GM23248 (cell line): ENCODE data around the gene RNF11. TPM values are rescaled to one million over a fixed set of nuclear protein-coding genes. Genes with fewer than 3 reads are reported as not detected.

ENCODE experiments used
- DNase-seq: peaks from one replicate; pipeline ENCODE4 v3.0.0-alpha.2; 2015
- H2AFZ ChIP-seq: fragments of 200-600 bp; sonication (generic); 2 replicates; pipeline ENCODE4 v1.6.1; 2016; ENCODE audit warnings: antibody characterized with exemption
- H3F3A ChIP-seq: fragments of 200-600 bp; sonication (generic); 2 replicates; pipeline ENCODE4 v1.6.1; 2016; ENCODE audit warnings: mild to moderate bottlenecking, antibody characterized with exemption, mixed run types; ENCODE audit not compliant: insufficient read depth
- H3K27ac ChIP-seq: fragments of 200-600 bp; sonication (generic); 2 replicates; pipeline ENCODE4 v1.5.1; 2016; ENCODE audit warnings: mild to moderate bottlenecking
- H3K27me3 ChIP-seq: fragments of 200-600 bp; sonication (generic); replicated peaks from 2 replicates; pipeline ENCODE4 v1.6.1; 2016; ENCODE audit warnings: mild to moderate bottlenecking; ENCODE audit not compliant: insufficient read depth
- H3K36me3 ChIP-seq: fragments of 200-600 bp; sonication (generic); 2 replicates; pipeline ENCODE4 v1.6.1; 2016; ENCODE audit warnings: low read depth, mild to moderate bottlenecking
- H3K4me1 ChIP-seq: fragments of 200-600 bp; sonication (generic); 2 replicates; pipeline ENCODE4 v1.6.1; 2016; ENCODE audit warnings: mild to moderate bottlenecking; ENCODE audit not compliant: insufficient read depth
- H3K4me2 ChIP-seq: fragments of 200-600 bp; sonication (generic); one replicate; pipeline ENCODE4 v1.6.1; 2016; ENCODE audit warnings: mild to moderate bottlenecking; ENCODE audit not compliant: unreplicated experiment
- H3K4me3 ChIP-seq: fragments of 200-600 bp; sonication (generic); 2 replicates; pipeline ENCODE4 v1.5.1; 2016; ENCODE audit warnings: mild to moderate bottlenecking
- H3K79me2 ChIP-seq: fragments of 200-600 bp; sonication (generic); 2 replicates; pipeline ENCODE4 v1.6.1; 2016; ENCODE audit warnings: mild to moderate bottlenecking; ENCODE audit not compliant: insufficient read depth
- H3K9ac ChIP-seq: fragments of 200-600 bp; sonication (generic); 2 replicates; pipeline ENCODE4 v1.6.1; 2016; ENCODE audit warnings: mild to moderate bottlenecking
- H3K9me2 ChIP-seq: fragments of 200-600 bp; sonication (generic); 2 replicates; pipeline ENCODE4 v1.6.1; 2016; ENCODE audit warnings: mixed run types, mild to moderate bottlenecking, moderate library complexity; ENCODE audit not compliant: insufficient read depth
- H3K9me3 ChIP-seq: fragments of 200-600 bp; sonication (generic); one replicate; pipeline ENCODE4 v1.6.1; 2017; ENCODE audit warnings: low read depth
- H4K20me1 ChIP-seq: fragments of 200-600 bp; sonication (generic); 2 replicates; pipeline ENCODE4 v1.6.0; 2016; ENCODE audit not compliant: insufficient read depth
- EZH2 ChIP-seq: fragments of 200-600 bp; sonication (generic); IDR thresholded peaks from 2 replicates; pipeline ENCODE4 v1.6.1; 2018; ENCODE audit warnings: antibody characterized with exemption, mild to moderate bottlenecking; ENCODE audit not compliant: insufficient read depth, poor library complexity, severe bottlenecking
- EZH2phosphoT487 ChIP-seq: fragments of 200-600 bp; sonication (generic); IDR thresholded peaks from 2 replicates; pipeline ENCODE4 v1.6.1; 2018; ENCODE audit warnings: antibody characterized with exemption, moderate library complexity, mild to moderate bottlenecking, low read depth; ENCODE audit not compliant: insufficient read depth
- WGBS, 2 experiments: methylation state at CpG; one replicate each; pipeline ENCODE4 v1.1.6; 2015 to 2017; ENCODE audit warnings: low lambda C conversion rate in 2 of 2, low coverage in 1 of 2; ENCODE audit errors: missing lambda C conversion rate in 2 of 2; 5-methylcytosine and 5-hydroxymethylcytosine counted together
- in situ Hi-C: fragments of 300-500 bp; cut with MboI; formaldehyde crosslinking; loops from 2 replicates; pipeline ENCODE4 v1.15.0; 2020
- polyA plus RNA-seq: library from polyadenylated mRNA; unstranded; fragments of >200 nt; fragmentation: Nextera tagmentation; extraction: Ambion mirVana; gene quantifications from 2 replicates; pipeline ENCODE4 v1.2.1, GENCODE V29; 2016
- total RNA-seq: library from RNA; depleted of rRNA; stranded (reverse); fragments of >200 nt; shearing (Covaris generic); gene quantifications from 2 replicates; pipeline ENCODE4 v1.2.3, GENCODE V29; 2014

Gene RNF11
- total and polyA plus RNA-seq, 2 experiments from 2014 or later: 94.1 to 128 TPM

- no peak overlapping the region for H3K9ac ChIP-seq
- peaks cover 11% of the 10 kb centered on the region; the same call in 1 of the 2 replicates for H3F3A ChIP-seq
- no peak for DNase-seq
- H3K4me1 ChIP-seq: peaks cover 14% of the 10 kb centered on the region
- H2AFZ ChIP-seq: no peak overlapping the region
- H3K9me2 ChIP-seq: no peaks in the 10 kb centered on the region
- H4K20me1 ChIP-seq: peaks cover 29% of the 10 kb centered on the region; the same call in 1 of the 2 replicates
- H3K79me2 ChIP-seq: peaks cover 100% of the 10 kb centered on the region
- no peaks in the 10 kb centered on the region for H3K36me3 ChIP-seq
- no peak overlapping the region for H3K4me3 ChIP-seq
- H3K27ac ChIP-seq: no peak overlapping the region
- in situ Hi-C loops: no loop called here
- H3K27me3 ChIP-seq: no peaks in the 10 kb centered on the region
- H3K4me2 ChIP-seq: no peak overlapping the region
- no peaks in the 10 kb centered on the region for H3K9me3 ChIP-seq
- 76 to 83% methylated on average over 3 of the region's 3 CpGs for WGBS, 2 experiments
- TF ChIP-seq EZH2phosphoT487: no peak
- TF ChIP-seq EZH2: no peak
Measured at GRCh38 chr1:51255331-51255730, 19.3 kb downstream of the RNF11 start.

GRCh38 chr1:51263147-51263877 lies 27.2 kb downstream of the RNF11 start:
- no peak for DNase-seq
- no peak overlapping the region for H3K4me3 ChIP-seq
- peaks cover 90% of the 10 kb centered on the region for H3K79me2 ChIP-seq
- in situ Hi-C loops: no loop called here
- H3K27me3 ChIP-seq: no peaks in the 10 kb centered on the region
- H4K20me1 ChIP-seq: peaks cover 17% of the 10 kb centered on the region; the same call in 1 of the 2 replicates
- H3K27ac ChIP-seq: no peak overlapping the region
- peaks cover 72% of the 10 kb centered on the region for H3K4me1 ChIP-seq
- TF ChIP-seq EZH2 (no peak), EZH2phosphoT487 (no peak)
- no peak overlapping the region for H3K9ac ChIP-seq
- 96 to 98% methylated on average over 4 of the region's 4 CpGs for WGBS, 2 experiments
- H3K9me2 ChIP-seq: no peaks in the 10 kb centered on the region
- peaks cover 35% of the 10 kb centered on the region for H3F3A ChIP-seq
- no peak overlapping the region for H2AFZ ChIP-seq
- H3K9me3 ChIP-seq: no peaks in the 10 kb centered on the region
- no peak overlapping the region for H3K4me2 ChIP-seq
- H3K36me3 ChIP-seq: no peaks in the 10 kb centered on the region

GRCh38 chr1:51264451-51264850 lies 28.4 kb downstream of the RNF11 start:
- Histone ChIP-seq H3F3A (peaks cover 46% of the 10 kb centered on the region), H3K36me3 (no peaks in the 10 kb centered on the region), H3K27ac (peak overlapping the region; percentile 67), H3K9me2 (no peaks in the 10 kb centered on the region), H3K4me3 (peak overlapping the region; percentile 54), H3K27me3 (no peaks in the 10 kb centered on the region), H2AFZ (no peak overlapping the region), H3K9ac (peak overlapping the region; percentile 37; the same call in 1 of the 2 replicates), H3K4me2 (peak overlapping the region; percentile 78), H4K20me1 (peaks cover 9% of the 10 kb centered on the region; the same call in 1 of the 2 replicates), H3K4me1 (peaks cover 83% of the 10 kb centered on the region), H3K9me3 (no peaks in the 10 kb centered on the region), H3K79me2 (peaks cover 90% of the 10 kb centered on the region)
- in situ Hi-C loops: no loop called here
- 0 to 1% methylated on average over 3 of the region's 3 CpGs for WGBS, 2 experiments
- DNase-seq: peak; percentile 92
- no peak for TF ChIP-seq EZH2phosphoT487
- no peak for TF ChIP-seq EZH2

GRCh38 chr1:51265618-51266017 lies 29.5 kb downstream of the RNF11 start:
- H3K36me3 ChIP-seq: no peaks in the 10 kb centered on the region
- in situ Hi-C loops: no loop called here
- H4K20me1 ChIP-seq: peaks cover under 1% of the 10 kb centered on the region; the same call in 1 of the 2 replicates
- H3K4me1 ChIP-seq: peaks cover 82% of the 10 kb centered on the region
- peaks cover 46% of the 10 kb centered on the region for H3F3A ChIP-seq
- no peak overlapping the region for H3K4me3 ChIP-seq
- H3K9me2 ChIP-seq: no peaks in the 10 kb centered on the region
- peak overlapping the region; percentile 48 for H3K4me2 ChIP-seq
- 83 to 87% methylated on average over 4 of the region's 4 CpGs for WGBS, 2 experiments
- no peak overlapping the region for H2AFZ ChIP-seq
- H3K9ac ChIP-seq: no peak overlapping the region
- no peak for DNase-seq
- peaks cover 90% of the 10 kb centered on the region for H3K79me2 ChIP-seq
- no peaks in the 10 kb centered on the region for H3K9me3 ChIP-seq
- H3K27ac ChIP-seq: no peak overlapping the region
- H3K27me3 ChIP-seq: no peaks in the 10 kb centered on the region
- TF ChIP-seq EZH2: no peak
